HepG2 (cell line): Measurements from ENCODE around the gene HABP4.

Experiments used
- HDAC1 ChIP-seq: sonication (generic); formaldehyde crosslinking; IDR thresholded peaks from 2 replicates; pipeline ENCODE4 v1.5.1; 2020; ENCODE audit warnings: mild to moderate bottlenecking, missing genetic modification reagents
- PAWR ChIP-seq: sonication (generic); formaldehyde crosslinking; IDR thresholded peaks from 2 replicates; pipeline ENCODE4 v1.4.0; 2020; ENCODE audit warnings: missing genetic modification reagents, mild to moderate bottlenecking, borderline replicate concordance
- PHF21A ChIP-seq: sonication (generic); formaldehyde crosslinking; IDR thresholded peaks from 2 replicates; pipeline ENCODE4 v1.5.0; 2020; ENCODE audit warnings: mild to moderate bottlenecking, missing genetic modification reagents
- REXO4 ChIP-seq: sonication (generic); formaldehyde crosslinking; IDR thresholded peaks from 2 replicates; pipeline ENCODE4 v1.8.0; 2022; ENCODE audit warnings: missing genetic modification reagents, mild to moderate bottlenecking, borderline replicate concordance
- ZNF280B ChIP-seq: sonication (generic); formaldehyde crosslinking; IDR thresholded peaks from 2 replicates; pipeline ENCODE4 v1.5.0; 2020; ENCODE audit warnings: missing genetic modification reagents, mild to moderate bottlenecking, borderline replicate concordance
- ZNF776 ChIP-seq: sonication (generic); formaldehyde crosslinking; IDR thresholded peaks from 2 replicates; pipeline ENCODE4 v1.4.0; 2020; ENCODE audit warnings: mild to moderate bottlenecking, missing genetic modification reagents
- TF ChIP-seq, protein P1 (sequence below): sonication (generic); formaldehyde crosslinking; IDR thresholded peaks from 2 replicates; pipeline ENCODE4 v1.8.1; 2023; ENCODE audit warnings: missing genetic modification reagents, inconsistent platforms, borderline replicate concordance
- TF ChIP-seq, protein P2 (sequence below): sonication (generic); formaldehyde crosslinking; IDR thresholded peaks from 2 replicates; pipeline ENCODE4 v1.5.0; 2020; ENCODE audit warnings: mild to moderate bottlenecking, missing genetic modification reagents, moderate library complexity

- TF ChIP-seq HDAC1 (CRISPR knock-in tag) (no peak), REXO4 (CRISPR knock-in tag) (no peak), PHF21A (CRISPR knock-in tag) (no peak), PAWR (CRISPR knock-in tag) (no peak), ZNF280B (CRISPR knock-in tag) (no peak), ZNF776 (CRISPR knock-in tag) (no peak)
- TF ChIP-seq, protein P1, sequence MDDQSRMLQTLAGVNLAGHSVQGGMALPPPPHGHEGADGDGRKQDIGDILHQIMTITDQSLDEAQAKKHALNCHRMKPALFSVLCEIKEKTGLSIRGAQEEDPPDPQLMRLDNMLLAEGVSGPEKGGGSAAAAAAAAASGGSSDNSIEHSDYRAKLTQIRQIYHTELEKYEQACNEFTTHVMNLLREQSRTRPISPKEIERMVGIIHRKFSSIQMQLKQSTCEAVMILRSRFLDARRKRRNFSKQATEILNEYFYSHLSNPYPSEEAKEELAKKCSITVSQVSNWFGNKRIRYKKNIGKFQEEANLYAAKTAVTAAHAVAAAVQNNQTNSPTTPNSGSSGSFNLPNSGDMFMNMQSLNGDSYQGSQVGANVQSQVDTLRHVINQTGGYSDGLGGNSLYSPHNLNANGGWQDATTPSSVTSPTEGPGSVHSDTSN (CRISPR knock-in tag) = no peak
- TF ChIP-seq, protein P2, sequence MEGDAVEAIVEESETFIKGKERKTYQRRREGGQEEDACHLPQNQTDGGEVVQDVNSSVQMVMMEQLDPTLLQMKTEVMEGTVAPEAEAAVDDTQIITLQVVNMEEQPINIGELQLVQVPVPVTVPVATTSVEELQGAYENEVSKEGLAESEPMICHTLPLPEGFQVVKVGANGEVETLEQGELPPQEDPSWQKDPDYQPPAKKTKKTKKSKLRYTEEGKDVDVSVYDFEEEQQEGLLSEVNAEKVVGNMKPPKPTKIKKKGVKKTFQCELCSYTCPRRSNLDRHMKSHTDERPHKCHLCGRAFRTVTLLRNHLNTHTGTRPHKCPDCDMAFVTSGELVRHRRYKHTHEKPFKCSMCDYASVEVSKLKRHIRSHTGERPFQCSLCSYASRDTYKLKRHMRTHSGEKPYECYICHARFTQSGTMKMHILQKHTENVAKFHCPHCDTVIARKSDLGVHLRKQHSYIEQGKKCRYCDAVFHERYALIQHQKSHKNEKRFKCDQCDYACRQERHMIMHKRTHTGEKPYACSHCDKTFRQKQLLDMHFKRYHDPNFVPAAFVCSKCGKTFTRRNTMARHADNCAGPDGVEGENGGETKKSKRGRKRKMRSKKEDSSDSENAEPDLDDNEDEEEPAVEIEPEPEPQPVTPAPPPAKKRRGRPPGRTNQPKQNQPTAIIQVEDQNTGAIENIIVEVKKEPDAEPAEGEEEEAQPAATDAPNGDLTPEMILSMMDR = no peak
Measured at GRCh38 chr9:96492993-96493531, 43.1 kb downstream of the HABP4 start.
